GM12878 (cell line): Measurements from ENCODE around the gene ANKMY1.

Experiments used
- POLR2A ChIP-seq: IDR thresholded peaks from 2 replicates; pipeline ENCODE4 v1.6.1; 2011; ENCODE audit warnings: low read depth, mild to moderate bottlenecking, low read length
- POU2F2 ChIP-seq: IDR thresholded peaks from 3 replicates; pipeline ENCODE4 v1.6.1; 2011; ENCODE audit warnings: low read depth, mild to moderate bottlenecking, low read length, borderline replicate concordance
- USF1 ChIP-seq: IDR thresholded peaks from 2 replicates; pipeline ENCODE4 v1.6.1; 2011; ENCODE audit warnings: borderline replicate concordance, low read depth, mild to moderate bottlenecking, moderate library complexity, mixed read lengths, low read length; ENCODE audit not compliant: insufficient read depth; ENCODE audit errors: extremely low read length
- TF ChIP-seq, protein P1 (sequence below), 3 experiments: IDR thresholded peaks in 2 of 3; conservative IDR thresholded peaks in 1 of 3; 2 replicates each; pipeline ENCODE4 v1.5.1; 2011; ENCODE audit warnings: low read depth in 3 of 3, low read length in 3 of 3, mild to moderate bottlenecking in 3 of 3, control low read depth in 2 of 3, moderate library complexity in 2 of 3, inconsistent platforms in 1 of 3, mixed read lengths in 1 of 3; ENCODE audit not compliant: control insufficient read depth in 2 of 3, insufficient read depth in 1 of 3; ENCODE audit errors: extremely low read depth in 1 of 3
- TF ChIP-seq, protein P2 (sequence below): fragments of 450-650 bp; IDR thresholded peaks from 2 replicates; pipeline ENCODE4 v1.6.1; 2017; ENCODE audit warnings: mild to moderate bottlenecking

GRCh38 chr2:240599141-240599583 is 41.4 kb upstream of the ANKMY1 start:
- TF ChIP-seq, protein P1, sequence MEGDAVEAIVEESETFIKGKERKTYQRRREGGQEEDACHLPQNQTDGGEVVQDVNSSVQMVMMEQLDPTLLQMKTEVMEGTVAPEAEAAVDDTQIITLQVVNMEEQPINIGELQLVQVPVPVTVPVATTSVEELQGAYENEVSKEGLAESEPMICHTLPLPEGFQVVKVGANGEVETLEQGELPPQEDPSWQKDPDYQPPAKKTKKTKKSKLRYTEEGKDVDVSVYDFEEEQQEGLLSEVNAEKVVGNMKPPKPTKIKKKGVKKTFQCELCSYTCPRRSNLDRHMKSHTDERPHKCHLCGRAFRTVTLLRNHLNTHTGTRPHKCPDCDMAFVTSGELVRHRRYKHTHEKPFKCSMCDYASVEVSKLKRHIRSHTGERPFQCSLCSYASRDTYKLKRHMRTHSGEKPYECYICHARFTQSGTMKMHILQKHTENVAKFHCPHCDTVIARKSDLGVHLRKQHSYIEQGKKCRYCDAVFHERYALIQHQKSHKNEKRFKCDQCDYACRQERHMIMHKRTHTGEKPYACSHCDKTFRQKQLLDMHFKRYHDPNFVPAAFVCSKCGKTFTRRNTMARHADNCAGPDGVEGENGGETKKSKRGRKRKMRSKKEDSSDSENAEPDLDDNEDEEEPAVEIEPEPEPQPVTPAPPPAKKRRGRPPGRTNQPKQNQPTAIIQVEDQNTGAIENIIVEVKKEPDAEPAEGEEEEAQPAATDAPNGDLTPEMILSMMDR (IDR thresholded peaks at IDR 0.05 in 2 of 3, conservative IDR thresholded peaks at IDR 0.05 in 1 of 3; ENCODE audit: control insufficient read depth in 2 of 3, extremely low read depth in 1 of 3, insufficient read depth in 1 of 3, low read depth in 3 of 3, low read length in 3 of 3) = no peak
- TF ChIP-seq USF1 (no peak), POLR2A (no peak), POU2F2 (no peak)
- TF ChIP-seq, protein P2, sequence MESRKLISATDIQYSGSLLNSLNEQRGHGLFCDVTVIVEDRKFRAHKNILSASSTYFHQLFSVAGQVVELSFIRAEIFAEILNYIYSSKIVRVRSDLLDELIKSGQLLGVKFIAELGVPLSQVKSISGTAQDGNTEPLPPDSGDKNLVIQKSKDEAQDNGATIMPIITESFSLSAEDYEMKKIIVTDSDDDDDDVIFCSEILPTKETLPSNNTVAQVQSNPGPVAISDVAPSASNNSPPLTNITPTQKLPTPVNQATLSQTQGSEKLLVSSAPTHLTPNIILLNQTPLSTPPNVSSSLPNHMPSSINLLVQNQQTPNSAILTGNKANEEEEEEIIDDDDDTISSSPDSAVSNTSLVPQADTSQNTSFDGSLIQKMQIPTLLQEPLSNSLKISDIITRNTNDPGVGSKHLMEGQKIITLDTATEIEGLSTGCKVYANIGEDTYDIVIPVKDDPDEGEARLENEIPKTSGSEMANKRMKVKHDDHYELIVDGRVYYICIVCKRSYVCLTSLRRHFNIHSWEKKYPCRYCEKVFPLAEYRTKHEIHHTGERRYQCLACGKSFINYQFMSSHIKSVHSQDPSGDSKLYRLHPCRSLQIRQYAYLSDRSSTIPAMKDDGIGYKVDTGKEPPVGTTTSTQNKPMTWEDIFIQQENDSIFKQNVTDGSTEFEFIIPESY = no peak
